Measurements from ENCODE around the gene KIZ.
"Not testable (repeated sequence)": the region's sequence is repeated elsewhere in the genome, so short reads cannot be mapped to it uniquely, and the experiment has no call there.

Gene KIZ

DNA sequence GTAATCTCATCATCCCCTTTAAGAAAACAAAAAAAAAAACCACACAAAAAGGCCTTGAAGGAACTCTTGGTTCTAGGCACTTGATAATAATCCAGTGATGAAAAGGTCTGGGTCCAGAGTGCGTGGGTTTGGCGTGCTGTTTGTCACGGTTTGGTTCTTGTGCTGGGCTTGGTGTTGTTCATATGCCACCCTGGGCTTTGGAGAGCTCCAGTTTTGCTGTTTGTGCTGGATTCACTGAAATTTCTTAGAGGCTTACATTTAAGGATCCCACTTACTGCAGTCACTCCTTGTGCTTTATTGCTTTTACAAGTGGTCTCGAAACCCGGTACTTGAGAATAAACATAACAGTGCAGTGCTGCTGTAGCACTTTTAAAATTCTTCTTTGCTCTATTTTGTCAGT lies 108.4 kb downstream of the KIZ start:
- no peak for DNase-seq

DNA sequence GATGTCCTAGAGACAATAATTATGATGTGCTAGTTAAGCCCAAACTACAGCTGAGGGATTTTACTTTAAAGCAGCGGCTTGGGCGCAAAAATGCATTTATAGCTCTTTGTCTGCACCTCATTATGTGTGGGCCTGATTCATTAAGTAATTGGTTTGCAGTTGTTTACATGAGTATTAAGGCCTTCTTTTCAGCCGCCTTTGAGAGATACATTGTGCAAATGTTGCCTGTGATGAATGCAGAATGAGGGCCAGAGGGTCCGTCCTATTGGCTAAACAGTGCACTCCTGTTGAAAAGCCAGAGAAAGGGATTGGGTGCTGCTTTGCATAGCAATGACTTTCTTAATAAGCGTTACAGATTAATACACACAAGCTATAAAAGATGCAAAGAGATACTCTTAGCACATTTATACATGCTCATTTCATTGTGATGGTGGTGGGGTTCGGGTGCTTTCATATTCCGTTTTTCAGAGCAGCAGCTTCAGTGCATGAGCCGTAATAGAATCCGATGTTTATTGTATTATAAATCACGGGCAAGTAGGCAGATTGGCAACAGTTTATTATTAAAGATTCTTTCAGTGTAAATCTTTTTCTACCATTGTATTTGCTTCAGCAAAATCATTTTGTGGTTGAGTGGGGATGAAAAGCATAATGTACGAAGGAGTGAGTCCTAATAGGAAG lies 109.1 kb downstream of the KIZ start:
- DNase-seq, result no peak

DNA sequence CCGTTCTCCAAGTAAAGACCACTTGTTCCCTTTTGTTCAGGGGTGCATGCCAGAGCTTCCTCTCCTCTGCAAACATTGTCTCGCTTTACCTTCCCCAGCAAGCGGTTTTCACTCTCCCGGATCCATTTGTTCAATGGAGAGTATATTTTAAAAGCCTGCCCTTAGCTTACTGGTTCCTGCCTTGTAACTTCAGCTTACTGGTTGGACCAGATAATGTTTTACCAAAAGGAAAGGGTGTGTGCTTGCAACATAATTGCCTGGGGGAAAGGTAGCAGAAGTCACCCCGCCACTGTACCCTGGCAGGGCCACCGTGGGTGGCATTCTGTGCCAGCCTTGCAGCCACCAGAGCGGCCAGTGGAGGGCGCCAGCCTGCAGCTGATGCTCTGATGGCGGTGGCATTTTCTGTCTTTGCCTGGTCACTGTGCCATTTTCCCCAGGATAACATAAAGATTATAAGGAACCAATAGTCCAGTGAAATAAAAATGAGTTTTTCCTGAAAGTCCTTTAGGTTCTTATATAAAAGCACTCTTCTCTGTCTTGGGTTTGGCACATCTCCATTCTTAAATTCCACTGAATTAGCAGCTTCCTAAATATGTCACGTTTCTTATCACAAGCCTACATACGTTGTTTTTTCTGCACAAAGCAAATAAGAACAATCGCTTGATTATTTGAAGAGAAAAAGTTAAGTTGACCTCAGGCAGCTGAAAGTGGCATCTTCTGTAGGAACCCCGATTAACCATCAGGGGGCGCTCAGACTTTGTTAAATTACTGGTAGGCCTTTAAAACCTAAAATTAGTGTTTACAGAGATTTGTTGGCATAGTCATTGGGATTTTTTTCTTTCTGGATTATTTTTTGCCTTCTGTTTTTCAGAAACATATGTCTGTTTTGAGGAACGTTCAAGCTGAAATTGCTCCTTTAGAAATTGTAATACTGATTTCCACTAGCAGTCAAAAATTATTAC lies 109.9 kb downstream of the KIZ start:
- DNase-seq, result peak; percentile 13 to 39 (median 20)

DNA sequence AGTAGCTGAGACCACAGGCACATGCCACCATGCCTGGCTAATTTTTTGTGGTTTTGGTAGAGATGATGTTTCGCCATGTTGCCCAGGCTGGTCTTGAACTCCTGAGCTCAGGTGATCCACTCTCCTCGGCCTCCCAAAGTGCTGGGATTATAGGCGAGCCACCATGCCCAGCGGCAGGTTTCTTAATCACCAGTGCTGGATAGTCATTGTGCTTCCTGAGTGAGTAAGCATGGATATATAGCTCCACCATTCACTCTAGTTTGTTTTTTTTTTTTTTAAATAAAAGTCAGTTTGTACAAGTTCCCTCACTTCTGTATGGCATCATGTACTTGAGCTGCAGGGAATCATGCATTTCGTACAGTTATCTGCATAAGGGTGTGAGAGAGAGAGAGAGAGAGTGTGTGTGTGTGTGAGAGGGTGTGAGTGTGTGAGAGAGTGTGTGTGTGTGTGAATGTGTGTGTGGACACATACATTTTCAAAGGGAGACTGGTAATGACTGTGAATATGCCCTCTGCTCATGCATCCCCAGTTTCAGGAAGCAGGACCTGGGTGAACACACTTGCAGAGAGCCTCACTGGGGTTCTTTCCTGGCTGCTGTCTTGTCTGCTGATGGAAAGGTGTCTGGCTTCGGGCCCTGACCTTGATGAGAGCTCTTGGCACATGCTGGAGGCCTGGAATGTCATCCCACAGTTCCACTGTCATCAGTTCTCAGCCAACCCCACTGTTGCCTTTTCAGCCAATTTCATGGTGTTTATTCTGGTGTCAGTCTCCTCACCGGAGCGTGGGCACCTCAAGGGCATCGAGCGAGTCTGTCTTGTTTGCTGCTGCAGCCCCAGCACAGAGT lies 112.3 kb downstream of the KIZ start:
- DNase-seq, result no peak

DNA sequence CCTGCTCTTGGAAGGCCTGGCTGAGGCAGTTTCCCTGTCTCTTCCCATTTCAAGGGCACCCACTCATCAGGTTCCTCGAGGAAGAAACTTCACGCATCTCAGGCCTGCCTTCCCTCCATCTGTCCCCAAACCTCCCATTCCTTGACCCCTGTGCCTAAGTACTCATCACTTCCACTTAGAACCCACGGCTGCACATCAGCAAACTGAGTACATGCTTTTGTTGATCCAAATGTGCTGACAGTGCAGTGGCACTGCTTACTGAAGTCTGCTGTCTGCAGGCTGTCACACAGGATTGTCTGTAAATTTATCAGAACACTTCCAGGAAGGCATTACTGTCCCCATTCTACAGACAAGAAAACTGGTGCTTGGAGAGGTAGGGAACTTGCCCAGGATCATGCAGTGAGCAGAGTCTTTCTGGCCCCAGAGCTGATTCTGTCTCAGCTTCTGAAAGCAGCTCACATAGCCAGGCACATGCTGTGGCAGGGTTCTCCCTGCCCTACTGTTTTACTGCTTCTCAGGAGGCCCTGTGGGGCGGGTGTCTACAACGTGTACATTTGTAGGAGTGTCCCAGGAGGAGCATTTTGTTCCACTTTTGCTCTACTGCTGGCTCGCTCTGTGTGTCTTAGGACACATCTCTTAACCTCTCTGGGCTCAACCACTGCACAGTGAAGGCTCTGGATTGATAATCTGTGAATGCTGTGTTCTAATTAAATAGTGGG lies 113.1 kb downstream of the KIZ start:
- DNase-seq, result no peak

DNA sequence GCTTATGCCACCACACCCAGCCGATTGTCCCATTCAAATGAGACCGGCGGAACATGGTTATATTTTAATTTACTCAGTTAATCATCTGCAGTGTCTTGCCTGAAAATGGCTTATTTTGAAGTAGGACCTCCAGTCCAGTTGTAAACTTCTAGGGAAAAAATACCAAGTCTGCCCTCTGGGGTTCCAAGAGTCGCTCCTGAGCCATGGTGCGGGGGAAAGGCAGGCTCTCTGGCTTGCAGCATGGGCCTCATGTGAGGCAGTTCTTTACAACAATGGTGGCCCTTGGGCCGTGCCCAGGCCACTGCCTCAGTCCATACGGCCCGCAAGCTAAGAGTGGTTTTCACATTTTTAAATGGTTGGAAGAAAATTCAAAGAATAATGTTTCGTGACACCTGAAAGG lies 114.5 kb downstream of the KIZ start:
- DNase-seq, result no peak

DNA sequence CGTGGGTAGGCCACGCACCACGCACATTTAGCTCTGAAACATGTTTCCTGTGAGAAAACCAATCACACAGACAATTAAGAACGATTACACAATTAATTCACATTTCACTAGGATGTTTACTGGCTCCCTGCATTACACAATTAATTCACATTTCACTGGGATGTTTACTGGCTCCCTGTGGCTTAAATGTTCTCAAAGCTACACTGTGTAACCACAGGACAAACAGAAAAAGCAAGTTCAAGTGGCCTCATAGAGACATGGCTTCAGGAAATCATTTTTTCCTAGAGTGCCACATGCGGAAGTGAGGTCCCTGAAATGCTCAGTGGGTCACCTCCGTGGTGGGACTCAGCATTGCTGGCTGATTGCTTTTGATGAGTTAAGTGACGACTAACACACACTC lies 115.5 kb downstream of the KIZ start:
- DNase-seq, result no peak

DNA sequence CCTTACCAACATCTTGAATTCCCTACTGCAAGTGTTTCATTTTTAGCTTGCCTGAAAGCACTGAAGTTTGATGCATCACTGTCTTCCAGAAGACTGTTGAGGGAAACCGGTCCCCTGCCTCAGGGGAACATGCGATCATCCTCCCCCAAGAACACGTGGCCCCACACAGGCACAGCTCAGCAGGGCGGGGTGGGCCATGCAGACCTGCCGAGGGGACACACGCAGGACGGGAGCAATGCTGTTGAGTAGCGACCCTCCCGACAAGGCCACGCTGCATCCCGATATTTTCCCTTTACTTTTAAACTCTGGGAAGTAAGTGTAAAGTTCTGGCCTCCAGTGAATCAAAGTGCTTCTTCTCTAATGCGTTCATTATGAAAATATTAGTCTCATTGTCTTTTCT lies 117.9 kb downstream of the KIZ start:
- DNase-seq, result no peak

DNA sequence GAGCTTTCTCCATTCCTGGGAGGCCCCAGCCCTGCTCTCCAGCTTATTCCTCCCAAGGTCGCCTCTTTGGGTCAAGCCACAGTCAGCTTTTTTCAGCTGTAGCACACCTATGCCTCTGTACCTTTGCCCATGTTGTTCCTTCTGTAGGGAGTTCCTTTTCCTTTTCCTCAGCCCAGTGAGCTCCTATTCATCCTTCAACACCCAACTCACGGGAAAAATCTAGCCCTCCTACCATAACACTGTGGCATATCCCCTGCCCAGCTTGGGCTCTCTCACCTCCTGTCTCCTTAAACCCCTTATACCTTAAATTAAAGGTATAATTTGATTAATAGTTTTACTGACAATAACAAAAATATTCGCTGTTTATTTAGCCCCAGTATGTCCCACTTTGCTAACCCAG lies 118.9 kb downstream of the KIZ start:
- DNase-seq, result no peak

DNA sequence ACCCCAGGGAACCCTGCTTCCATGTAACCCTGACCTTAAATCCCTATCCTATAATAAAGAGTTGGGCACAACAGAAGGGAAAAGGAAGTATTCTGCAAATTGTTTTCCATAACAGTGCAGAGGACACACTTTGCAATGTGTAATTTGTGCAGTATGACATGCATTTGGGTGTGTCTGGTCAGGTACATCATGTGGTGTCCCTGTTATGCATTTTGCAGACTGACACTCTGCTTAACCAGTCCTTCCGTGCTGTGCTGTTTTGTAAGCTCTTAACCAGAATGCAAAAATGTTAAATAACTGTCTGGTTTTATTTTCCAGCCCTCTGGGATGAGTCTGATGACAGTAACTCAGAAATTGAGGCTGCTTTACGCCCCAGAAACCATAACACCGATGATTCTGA lies 120.3 kb downstream of the KIZ start:
- DNase-seq, result no peak

DNA sequence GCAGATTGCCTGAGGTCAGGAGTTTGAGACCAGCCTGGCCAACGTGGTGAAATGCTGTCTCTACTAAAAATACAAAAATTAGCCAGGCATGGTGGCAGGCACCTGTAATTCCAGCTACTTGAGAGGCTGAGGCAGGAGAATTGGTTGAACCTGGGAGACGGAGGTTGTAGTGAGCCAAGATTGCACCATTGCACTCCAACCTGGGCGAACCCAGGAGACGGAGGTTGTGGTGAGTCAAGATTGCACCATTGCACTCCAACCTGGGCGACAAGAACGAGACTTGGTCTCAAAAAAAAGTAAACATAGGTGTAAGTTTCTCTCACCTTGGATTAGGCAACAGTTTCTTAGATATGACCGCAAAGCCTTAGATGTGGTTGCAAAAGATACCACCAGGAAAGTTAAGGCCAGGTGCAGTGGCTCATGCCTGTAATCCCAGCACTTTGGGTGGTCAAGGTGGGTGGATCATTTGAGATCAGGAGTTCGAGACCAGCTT lies 121.8 kb downstream of the KIZ start:
- not testable (repeated sequence) for DNase-seq

DNA sequence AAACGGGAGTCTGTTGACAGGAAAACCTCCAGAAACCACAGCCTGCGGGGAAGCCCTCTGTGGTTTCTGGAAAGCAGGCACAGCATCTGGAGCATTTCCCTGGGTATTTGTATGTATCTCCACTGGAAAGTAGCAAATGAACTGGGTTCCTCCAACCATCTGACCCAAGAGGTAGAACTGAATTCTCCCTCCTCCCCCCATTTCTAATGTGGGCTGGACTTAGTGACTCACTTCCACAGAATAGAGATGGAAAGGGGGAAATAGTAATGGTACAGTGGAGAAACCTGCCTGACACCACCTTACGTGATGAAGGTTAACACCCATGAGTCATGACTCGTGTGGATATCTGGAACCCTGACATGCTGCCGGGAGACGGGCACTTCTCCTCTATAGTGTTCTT lies 125.4 kb downstream of the KIZ start:
- DNase-seq, result no peak

DNA sequence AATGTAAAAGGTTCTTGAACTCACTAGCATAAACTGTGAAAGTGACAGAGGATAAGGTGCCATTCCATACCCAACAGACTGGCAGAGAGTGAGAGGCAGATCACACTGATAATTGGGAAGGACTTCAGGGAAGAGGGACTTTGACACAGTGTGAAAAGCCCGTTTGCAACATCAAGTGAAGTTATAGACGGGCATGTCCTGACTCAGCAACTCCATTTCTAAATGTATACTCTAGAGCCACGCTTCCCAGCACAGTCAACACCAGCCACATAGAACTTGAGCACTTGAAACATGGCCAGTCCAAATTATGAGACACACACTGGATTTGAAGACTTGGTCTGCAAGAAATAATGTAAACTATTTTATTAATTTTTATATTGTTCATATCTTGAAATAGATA lies 131.3 kb downstream of the KIZ start:
- DNase-seq, result no peak

DNA sequence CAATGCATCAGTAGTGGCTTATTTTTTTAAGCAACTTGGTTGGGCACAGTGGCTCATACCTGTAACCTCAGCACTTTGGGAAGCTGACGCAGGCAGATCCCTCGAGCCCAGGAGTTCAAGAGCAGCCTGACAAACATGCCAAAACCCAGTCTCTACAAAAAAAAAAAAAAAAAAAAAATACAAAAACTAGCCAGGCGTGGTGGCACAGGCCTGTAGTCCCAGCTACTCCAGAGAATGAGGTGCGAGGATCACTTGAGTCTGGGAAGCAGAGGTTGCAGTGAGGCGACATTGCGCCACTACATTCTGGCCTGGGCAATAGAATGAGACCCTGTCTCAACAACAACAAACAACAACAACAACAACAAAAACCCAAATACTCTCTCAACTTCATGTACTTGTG lies 132.5 kb downstream of the KIZ start:
- DNase-seq, result no peak

DNA sequence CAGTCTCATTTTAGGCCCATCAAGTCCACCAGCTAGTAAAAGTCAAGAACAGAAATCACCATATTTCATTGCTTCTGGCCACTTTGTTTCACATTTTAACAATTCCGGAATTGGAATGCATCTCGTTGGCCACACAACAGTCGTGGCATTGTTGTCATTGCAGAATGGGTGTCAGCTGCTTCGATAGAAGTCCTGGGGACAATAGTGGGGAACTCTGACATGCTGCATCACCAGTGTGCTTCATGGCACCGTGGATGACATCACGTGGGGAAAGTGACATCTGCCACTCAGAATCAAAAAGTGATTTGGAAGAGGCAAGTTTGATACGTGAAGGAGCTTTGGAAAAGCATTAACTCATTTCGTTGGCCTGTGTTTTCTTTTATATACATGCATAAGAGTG lies 133.5 kb downstream of the KIZ start:
- DNase-seq, result no peak

DNA sequence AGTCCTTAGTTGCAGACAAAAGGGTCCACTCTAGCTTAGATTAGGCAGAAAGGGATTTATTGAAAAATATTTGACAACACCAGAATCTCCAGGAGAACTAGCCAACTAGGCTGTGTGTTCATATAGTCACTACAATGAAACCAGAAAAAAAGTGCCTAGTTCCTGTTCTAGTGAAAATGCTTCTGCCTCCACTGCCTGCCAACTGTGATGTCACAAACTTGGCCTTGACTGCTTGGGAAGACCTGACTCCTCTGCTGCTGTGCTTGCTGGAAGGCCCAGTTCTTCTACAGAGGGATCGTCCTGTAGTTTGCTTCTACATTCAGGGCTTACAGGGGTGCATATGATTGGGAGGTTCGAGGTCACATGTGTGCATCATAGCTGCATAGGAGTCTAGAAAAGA lies 136.9 kb downstream of the KIZ start:
- DNase-seq, result no peak

DNA sequence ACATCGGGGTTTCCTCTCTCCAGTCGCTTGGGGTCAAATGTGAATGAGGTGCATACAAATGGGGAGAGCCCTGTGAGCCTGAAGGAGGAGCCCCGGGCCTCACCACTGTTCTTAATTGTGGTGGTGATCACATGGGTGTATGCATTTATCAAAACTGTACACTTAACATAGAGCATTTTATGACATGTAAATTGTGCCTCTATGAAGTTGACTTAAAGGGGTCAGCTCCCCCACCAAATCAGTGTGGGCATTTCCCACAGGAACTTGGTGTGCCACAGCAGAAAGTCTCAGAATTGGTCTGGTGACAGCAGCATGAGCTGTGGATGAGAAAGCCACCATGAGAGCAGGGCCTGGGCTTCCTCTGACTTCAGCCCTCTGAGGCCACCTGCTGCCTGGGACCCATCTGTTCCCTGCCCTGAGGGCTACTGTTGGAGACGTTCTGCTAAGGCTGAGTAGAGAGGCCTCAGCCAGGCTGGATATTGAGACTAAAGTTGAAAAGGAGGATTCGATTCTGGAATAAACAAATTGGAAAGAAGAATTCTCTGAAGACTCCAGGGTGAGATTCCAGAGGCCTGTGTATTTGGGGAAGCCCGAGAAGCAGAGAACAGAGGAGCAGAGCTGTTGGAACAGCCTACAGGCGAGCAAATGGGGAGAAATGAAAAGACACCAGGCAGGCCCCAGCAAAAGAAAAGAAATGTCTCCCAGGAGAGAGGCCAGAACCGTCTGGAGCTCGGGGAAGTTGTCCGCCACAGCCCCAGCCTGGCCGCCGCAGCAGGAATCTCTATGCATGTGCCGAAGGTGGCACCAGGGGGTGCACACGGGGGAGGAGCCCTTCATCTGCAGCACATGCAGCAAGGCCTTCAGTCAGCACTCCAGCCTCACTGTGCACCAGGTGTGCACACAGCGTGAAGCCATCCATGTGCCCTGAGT lies 139.6 kb downstream of the KIZ start:
- no peak for DNase-seq

DNA sequence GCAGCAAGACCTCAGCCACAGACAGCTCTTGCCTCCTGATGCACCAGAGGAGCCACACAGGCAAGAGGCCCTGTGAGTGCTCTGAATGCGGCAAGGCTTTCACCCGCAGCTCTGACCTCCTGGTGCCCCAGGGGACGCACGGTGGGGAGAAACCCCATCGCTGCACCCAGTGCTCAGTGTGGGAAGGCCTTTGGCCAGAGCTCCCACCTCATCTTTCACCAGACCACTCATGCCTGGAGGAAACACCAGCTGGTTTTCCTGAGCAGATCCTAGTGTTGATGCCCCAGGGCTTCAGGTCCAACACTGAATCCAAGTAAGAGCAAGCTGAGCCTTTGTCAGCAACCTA lies 140.3 kb downstream of the KIZ start:
- no peak for DNase-seq

DNA sequence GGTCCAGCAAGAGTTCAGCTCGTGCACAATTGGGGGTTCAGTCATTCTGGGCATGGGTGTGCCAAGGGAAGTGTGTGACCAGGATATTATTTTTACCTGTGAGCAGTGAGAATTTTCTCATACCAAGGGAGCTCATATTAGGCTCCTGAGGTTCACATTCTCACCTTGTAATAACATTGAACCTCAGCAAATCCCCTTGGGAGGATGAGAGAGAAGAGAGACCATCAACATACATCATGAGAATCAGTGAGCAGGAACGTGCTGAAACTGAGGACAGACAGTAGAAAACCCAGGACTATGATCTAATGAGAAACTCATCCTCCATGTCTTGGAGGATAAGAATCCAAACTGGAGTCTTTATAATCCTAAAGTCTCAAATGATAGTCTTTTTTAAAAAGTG lies 143.9 kb downstream of the KIZ start:
- no peak for DNase-seq

DNA sequence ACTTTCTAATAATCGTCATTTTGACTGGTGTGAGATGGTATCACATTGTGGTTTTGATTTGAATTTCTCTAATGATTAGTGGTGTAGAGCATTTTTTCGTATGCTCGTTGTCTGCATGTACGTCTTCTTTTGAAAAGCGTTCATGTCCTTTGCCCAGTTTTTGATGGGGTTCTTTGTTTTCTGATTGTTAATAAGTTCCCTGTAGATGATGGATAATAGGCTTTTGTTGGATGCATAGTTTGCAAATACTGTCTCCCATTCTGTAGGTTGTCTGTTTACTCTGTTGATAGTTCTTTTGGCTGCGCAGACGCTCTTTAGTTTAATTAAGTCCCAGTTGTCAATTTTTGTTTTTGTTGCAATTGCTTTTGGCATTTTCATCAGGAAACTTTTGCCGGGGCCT lies 144.9 kb downstream of the KIZ start:
- no peak for DNase-seq

DNA sequence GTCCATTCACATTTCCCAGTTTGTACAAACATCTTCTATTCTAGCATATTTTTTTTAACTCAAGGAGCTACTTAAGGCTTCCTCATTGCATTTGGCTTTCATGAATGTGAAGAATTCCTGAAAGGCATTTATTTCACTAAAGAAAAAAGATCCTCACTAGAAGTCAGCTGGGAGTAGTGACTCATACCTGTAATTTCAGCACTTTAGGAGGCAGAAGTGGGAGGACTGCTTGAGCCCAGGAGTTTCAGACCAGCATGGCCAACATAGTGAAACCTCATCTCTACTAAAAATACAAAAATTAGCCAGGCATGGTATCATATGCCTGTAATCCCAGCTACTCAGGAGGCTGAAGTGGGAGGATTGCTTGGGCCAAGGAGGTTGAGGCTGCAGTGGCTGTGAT lies 146.4 kb downstream of the KIZ start:
- DNase-seq, result no peak

DNA sequence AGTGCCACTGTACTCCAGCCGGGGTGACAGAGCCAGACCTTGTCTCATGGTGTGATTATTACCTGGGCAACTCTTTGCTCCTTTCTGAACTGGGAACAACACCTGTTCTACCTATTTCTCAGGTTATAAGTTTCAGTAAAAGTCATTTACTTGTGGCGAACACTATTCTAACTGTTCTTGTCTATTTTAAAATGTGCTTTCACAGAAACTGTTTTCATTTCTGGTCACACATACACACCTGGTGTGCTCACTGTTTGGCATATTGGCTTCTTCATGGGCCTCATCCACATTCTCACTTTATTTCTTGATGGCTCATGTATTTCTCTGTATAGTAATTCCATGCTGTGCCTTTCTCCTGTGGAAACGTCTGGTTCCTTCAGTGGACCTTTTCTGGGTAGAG lies 146.8 kb downstream of the KIZ start:
- DNase-seq, result no peak
